BLaER1 treated with 17β-estradiol and CSF1 and Interleukin-3, amounts not matched to agents 10 nM and 100 nM (cell line): Measurements from ENCODE around the gene NHSL2.

ENCODE experiments used
- H3K27ac ChIP-seq, 11 experiments: shearing (Covaris generic); formaldehyde crosslinking; 2 replicates each; pipeline ENCODE4 v1.8.1; 2022
- H3K27me3 ChIP-seq, 11 experiments: shearing (Covaris generic); formaldehyde crosslinking; 2 replicates each; pipeline ENCODE4 v1.8.1; 2022
- H3K36me3 ChIP-seq, 11 experiments: shearing (Covaris generic); formaldehyde crosslinking; 2 replicates each; pipeline ENCODE4 v1.8.1; 2022
- H3K4me1 ChIP-seq, 10 experiments: shearing (Covaris generic); formaldehyde crosslinking; 2 replicates each; pipeline ENCODE4 v1.8.1; 2022
- H3K4me2 ChIP-seq, 11 experiments: shearing (Covaris generic); formaldehyde crosslinking; 2 replicates each; pipeline ENCODE4 v1.8.1; 2022
- H3K4me3 ChIP-seq, 10 experiments: shearing (Covaris generic); formaldehyde crosslinking; 2 replicates each; pipeline ENCODE4 v1.8.1; 2022
- H3K9ac ChIP-seq, 11 experiments: shearing (Covaris generic); formaldehyde crosslinking; 2 replicates each; pipeline ENCODE4 v1.8.1; 2022
- H3K9me3 ChIP-seq, 11 experiments: shearing (Covaris generic); formaldehyde crosslinking; replicated peaks in 1 of 11; 2 replicates each; pipeline ENCODE4 v1.8.1; 2022
- H4K20me1 ChIP-seq, 11 experiments: shearing (Covaris generic); formaldehyde crosslinking; 2 replicates each; pipeline ENCODE4 v1.8.1; 2022
- Cebpa-rat ChIP-seq, 11 experiments: shearing (Covaris generic); IDR thresholded peaks; 2 replicates each; pipeline ENCODE4 v1.8.1; 2022

Gene NHSL2

GRCh38 chrX:72043636-72044035, 133.0 kb downstream of the NHSL2 start:
- H3K27ac ChIP-seq: no peak overlapping the region
- no peak overlapping the region for H3K9ac ChIP-seq
- H3K36me3 ChIP-seq: no peaks in the 10 kb centered on the region
- no peak overlapping the region for H3K4me2 ChIP-seq
- H3K4me3 ChIP-seq: no peak overlapping the region
- peaks cover 95 to 100% (median 98%) of the 10 kb centered on the region in 11 experiments for H3K27me3 ChIP-seq
- peaks cover 0 to 7% (median 0%) of the 10 kb centered on the region in 11 experiments; a peak in 4 of 22 replicates for H4K20me1 ChIP-seq
- TF ChIP-seq Cebpa-rat (IDR thresholded peaks at IDR 0.05): no peak
- H3K9me3 ChIP-seq: no peaks in the 10 kb centered on the region
- H3K4me1 ChIP-seq: peaks cover 0 to 9% (median 0%) of the 10 kb centered on the region in 10 experiments; a peak in 8 of 20 replicates

- no peak overlapping the region for H3K9ac ChIP-seq
- peaks cover 0 to 14% (median 0%) of the 10 kb centered on the region in 10 experiments; a peak in 8 of 20 replicates for H3K4me1 ChIP-seq
- no peak overlapping the region for H3K4me2 ChIP-seq
- no peak for TF ChIP-seq Cebpa-rat (IDR thresholded peaks at IDR 0.05)
- H3K27ac ChIP-seq: no peak overlapping the region
- peaks cover 0 to 7% (median 0%) of the 10 kb centered on the region in 11 experiments; a peak in 4 of 22 replicates for H4K20me1 ChIP-seq
- peaks cover 94 to 100% (median 97%) of the 10 kb centered on the region in 11 experiments for H3K27me3 ChIP-seq
- H3K36me3 ChIP-seq: no peaks in the 10 kb centered on the region
- H3K4me3 ChIP-seq: no peak overlapping the region
- no peaks in the 10 kb centered on the region for H3K9me3 ChIP-seq
Measured at GRCh38 chrX:72045141-72045540, 134.5 kb downstream of the NHSL2 start.

- Histone ChIP-seq H3K4me2 (peak overlapping the region in 3 of 11 experiments; percentile 4 to 31 (median 26); a peak in 1 of 22 replicates), H3K27me3 (peaks cover 94 to 100% (median 97%) of the 10 kb centered on the region in 11 experiments), H3K4me3 (no peak overlapping the region), H4K20me1 (peaks cover 0 to 7% (median 0%) of the 10 kb centered on the region in 11 experiments; a peak in 4 of 22 replicates), H3K4me1 (peaks cover 0 to 14% (median 0%) of the 10 kb centered on the region in 10 experiments; a peak in 8 of 20 replicates), H3K9me3 (no peaks in the 10 kb centered on the region), H3K27ac (no peak overlapping the region), H3K9ac (no peak overlapping the region), H3K36me3 (no peaks in the 10 kb centered on the region)
- TF ChIP-seq Cebpa-rat (IDR thresholded peaks at IDR 0.05): no peak
Measured at GRCh38 chrX:72045552-72046277, 135.1 kb downstream of the NHSL2 start.

GRCh38 chrX:72046447-72046846, 135.8 kb downstream of the NHSL2 start:
- Histone ChIP-seq H3K9me3 (no peaks in the 10 kb centered on the region), H3K4me3 (no peak overlapping the region), H4K20me1 (peaks cover 0 to 7% (median 0%) of the 10 kb centered on the region in 11 experiments; a peak in 4 of 22 replicates), H3K27me3 (peaks cover 94 to 100% (median 97%) of the 10 kb centered on the region in 11 experiments), H3K27ac (no peak overlapping the region), H3K4me1 (peaks cover 0 to 14% (median 0%) of the 10 kb centered on the region in 10 experiments; a peak in 8 of 20 replicates), H3K36me3 (no peaks in the 10 kb centered on the region), H3K9ac (no peak overlapping the region), H3K4me2 (peak overlapping the region in 5 of 11 experiments; percentile 1 to 31 (median 6); a peak in 3 of 22 replicates)
- no peak for TF ChIP-seq Cebpa-rat (IDR thresholded peaks at IDR 0.05)

GRCh38 chrX:72048510-72049455, 138.1 kb downstream of the NHSL2 start:
- no peaks in the 10 kb centered on the region for H3K36me3 ChIP-seq
- no peak overlapping the region for H3K27ac ChIP-seq
- H3K4me2 ChIP-seq: no peak overlapping the region
- TF ChIP-seq Cebpa-rat (IDR thresholded peaks at IDR 0.05): no peak
- H3K4me3 ChIP-seq: no peak overlapping the region
- no peaks in the 10 kb centered on the region for H3K9me3 ChIP-seq
- peaks cover 0 to 16% (median 0%) of the 10 kb centered on the region in 10 experiments; a peak in 8 of 20 replicates for H3K4me1 ChIP-seq
- no peak overlapping the region for H3K9ac ChIP-seq
- peaks cover 0 to 6% (median 0%) of the 10 kb centered on the region in 11 experiments; a peak in 2 of 22 replicates for H4K20me1 ChIP-seq
- H3K27me3 ChIP-seq: peaks cover 94 to 100% (median 97%) of the 10 kb centered on the region in 11 experiments

GRCh38 chrX:72050011-72050410, 139.4 kb downstream of the NHSL2 start:
- TF ChIP-seq Cebpa-rat (IDR thresholded peaks at IDR 0.05): no peak
- H3K4me1 ChIP-seq: peaks cover 0 to 16% (median 0%) of the 10 kb centered on the region in 10 experiments; a peak in 8 of 20 replicates
- no peak overlapping the region for H3K27ac ChIP-seq

GRCh38 chrX:72051589-72051988, 140.9 kb downstream of the NHSL2 start:
- peaks cover 96 to 100% (median 99%) of the 10 kb centered on the region in 11 experiments for H3K27me3 ChIP-seq
- H3K9me3 ChIP-seq: no peaks in the 10 kb centered on the region
- no peak for TF ChIP-seq Cebpa-rat (IDR thresholded peaks at IDR 0.05)
- no peak overlapping the region for H3K9ac ChIP-seq
- no peak overlapping the region for H3K4me2 ChIP-seq
- H3K27ac ChIP-seq: no peak overlapping the region
- H4K20me1 ChIP-seq: peaks cover 0 to 6% (median 0%) of the 10 kb centered on the region in 11 experiments; a peak in 3 of 22 replicates
- no peak overlapping the region for H3K4me3 ChIP-seq
- H3K36me3 ChIP-seq: no peaks in the 10 kb centered on the region
- peaks cover 0 to 15% (median under 1%) of the 10 kb centered on the region in 10 experiments; a peak in 10 of 20 replicates for H3K4me1 ChIP-seq

More at GRCh38 chrX:72050011-72050410, 139.4 kb downstream of the NHSL2 start:
- no peak overlapping the region for H3K9ac ChIP-seq
- H3K4me2 ChIP-seq: no peak overlapping the region
- no peak overlapping the region for H3K4me3 ChIP-seq
- peaks cover 96 to 100% (median 99%) of the 10 kb centered on the region in 11 experiments for H3K27me3 ChIP-seq
- no peaks in the 10 kb centered on the region for H3K36me3 ChIP-seq
- no peaks in the 10 kb centered on the region for H3K9me3 ChIP-seq
- peaks cover 0 to 6% (median 0%) of the 10 kb centered on the region in 11 experiments; a peak in 3 of 22 replicates for H4K20me1 ChIP-seq

GRCh38 chrX:72052415-72053090, 141.9 kb downstream of the NHSL2 start:
- Histone ChIP-seq H3K36me3 (no peaks in the 10 kb centered on the region), H3K4me3 (no peak overlapping the region), H3K9me3 (no peaks in the 10 kb centered on the region), H3K9ac (no peak overlapping the region), H4K20me1 (peaks cover 0 to 6% (median 0%) of the 10 kb centered on the region in 11 experiments; a peak in 3 of 22 replicates), H3K4me2 (peak overlapping the region in 3 of 11 experiments; percentile 5 to 36 (median 17); a peak in 4 of 22 replicates), H3K4me1 (peaks cover 0 to 23% (median 10%) of the 10 kb centered on the region in 10 experiments; a peak in 14 of 20 replicates), H3K27me3 (peaks cover 96 to 100% (median 99%) of the 10 kb centered on the region in 11 experiments), H3K27ac (no peak overlapping the region)
- TF ChIP-seq Cebpa-rat (IDR thresholded peaks at IDR 0.05): no peak
